H1 (cell line): Measurements from ENCODE around the gene GDPD5. TPM values are rescaled to one million over a fixed set of nuclear protein-coding genes. Genes with fewer than 3 reads are reported as not detected.

Source experiments
- RAD21 ChIP-seq, 2 experiments: IDR thresholded peaks in 1 of 2; conservative IDR thresholded peaks in 1 of 2; 2 replicates each; pipeline ENCODE4 v1.6.1; 2011; ENCODE audit warnings: low read depth in 2 of 2, low read length in 2 of 2, improper control_type of control experiment in 1 of 2, inconsistent platforms in 1 of 2, mild to moderate bottlenecking in 1 of 2, moderate library complexity in 1 of 2
- polyA plus RNA-seq, 7 experiments: library from polyadenylated mRNA; depleted of rRNA in 3 of 7; stranded (reverse) in 5 of 7; unstranded in 2 of 7; fragments of >200 nt in 5 of 7; fragments of 200-250 nt in 2 of 7; gene quantifications; 1 replicate in 5 of 7; 2 replicates in 1 of 7; 4 replicates in 1 of 7; pipeline versions ENCODE4 v1.2.1 to v1.2.3, GENCODE V29; 2011 to 2013; ENCODE audit warnings: missing spikeins in 2 of 7, mixed read lengths in 2 of 7
- total RNA-seq: library from RNA; stranded (reverse); fragmentation: NEBNext Ultra II Directional; extraction: Animal tissue kit (Norgen Biotek cat#: 25700); gene quantifications from 2 replicates; pipeline ENCODE4 v1.2.1, GENCODE V29; 2021
- TF ChIP-seq, protein P1 (sequence below), 3 experiments: IDR thresholded peaks; 1 replicate in 2 of 3; 2 replicates in 1 of 3; pipeline versions ENCODE4 v1.5.1 to v1.6.1; 2011; ENCODE audit warnings: low read length in 3 of 3, mild to moderate bottlenecking in 3 of 3, inconsistent platforms in 2 of 3, low read depth in 1 of 3, moderate library complexity in 1 of 3; ENCODE audit not compliant: insufficient read depth in 1 of 3; ENCODE audit errors: control extremely low read depth in 1 of 3

The GDPD5 gene
- total and polyA plus RNA-seq, 2 of the 8 experiments (the other 6 are each of a cell fraction or from before 2014, with no cell fraction given): 7.8 to 8.6 TPM

DNA sequence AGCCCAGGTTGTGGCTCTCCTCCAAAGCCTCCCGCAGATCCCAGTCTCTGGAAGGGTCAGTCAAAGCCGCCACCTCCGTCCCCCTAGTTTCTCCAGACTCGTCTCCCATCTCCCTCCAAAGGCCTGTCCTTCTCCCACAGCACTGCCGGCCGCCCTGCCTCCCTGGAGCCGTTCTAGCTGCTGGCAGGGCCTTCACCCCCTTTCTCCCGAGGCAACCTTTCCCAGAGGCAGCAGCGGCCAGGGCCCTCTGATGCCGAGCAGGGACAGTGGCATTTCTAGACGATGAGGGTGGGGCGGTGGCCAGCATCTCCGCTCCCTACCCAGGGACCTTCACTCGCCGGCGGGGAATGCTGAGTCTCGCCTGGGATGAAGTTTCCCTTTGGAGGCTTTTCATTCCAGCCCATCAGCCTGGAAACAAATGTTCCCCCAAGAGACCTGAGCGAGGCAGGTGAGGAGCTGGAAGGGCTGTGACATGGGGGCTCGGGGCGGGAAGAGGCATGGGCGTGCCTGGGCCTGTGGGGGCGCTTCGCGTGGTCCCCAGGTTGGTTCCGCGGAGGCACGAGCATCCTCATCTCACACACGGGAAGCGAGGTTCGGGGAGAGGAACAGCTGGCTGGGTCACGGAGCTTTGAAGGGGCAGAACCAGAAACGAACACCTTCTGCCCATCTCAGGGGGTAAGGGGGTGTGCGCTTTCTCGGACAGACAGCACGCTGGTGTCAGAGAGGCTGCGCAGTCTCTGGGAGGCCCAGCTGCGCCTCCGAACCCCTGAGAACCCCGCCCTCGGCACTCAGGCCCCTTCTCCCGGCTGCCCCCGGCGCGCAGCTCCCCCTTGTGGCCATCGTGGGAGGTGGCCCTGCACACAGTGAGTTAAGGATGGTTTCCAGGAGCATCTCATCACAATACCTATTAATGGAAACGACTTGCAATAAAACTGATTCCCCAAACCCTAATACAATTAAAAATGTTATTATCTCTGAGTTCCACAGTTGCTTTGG, 74.6 kb downstream of the GDPD5 start (continued):
- TF ChIP-seq, protein P1, sequence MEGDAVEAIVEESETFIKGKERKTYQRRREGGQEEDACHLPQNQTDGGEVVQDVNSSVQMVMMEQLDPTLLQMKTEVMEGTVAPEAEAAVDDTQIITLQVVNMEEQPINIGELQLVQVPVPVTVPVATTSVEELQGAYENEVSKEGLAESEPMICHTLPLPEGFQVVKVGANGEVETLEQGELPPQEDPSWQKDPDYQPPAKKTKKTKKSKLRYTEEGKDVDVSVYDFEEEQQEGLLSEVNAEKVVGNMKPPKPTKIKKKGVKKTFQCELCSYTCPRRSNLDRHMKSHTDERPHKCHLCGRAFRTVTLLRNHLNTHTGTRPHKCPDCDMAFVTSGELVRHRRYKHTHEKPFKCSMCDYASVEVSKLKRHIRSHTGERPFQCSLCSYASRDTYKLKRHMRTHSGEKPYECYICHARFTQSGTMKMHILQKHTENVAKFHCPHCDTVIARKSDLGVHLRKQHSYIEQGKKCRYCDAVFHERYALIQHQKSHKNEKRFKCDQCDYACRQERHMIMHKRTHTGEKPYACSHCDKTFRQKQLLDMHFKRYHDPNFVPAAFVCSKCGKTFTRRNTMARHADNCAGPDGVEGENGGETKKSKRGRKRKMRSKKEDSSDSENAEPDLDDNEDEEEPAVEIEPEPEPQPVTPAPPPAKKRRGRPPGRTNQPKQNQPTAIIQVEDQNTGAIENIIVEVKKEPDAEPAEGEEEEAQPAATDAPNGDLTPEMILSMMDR (IDR thresholded peaks at IDR 0.05; ENCODE audit: control extremely low read depth in 1 of 3, insufficient read depth in 1 of 3, low read depth in 1 of 3, low read length in 3 of 3): peak; percentile 87 to 93 (median 93)
- TF ChIP-seq RAD21 (IDR thresholded peaks at IDR 0.05 in 1 of 2, conservative IDR thresholded peaks at IDR 0.05 in 1 of 2; ENCODE audit: low read depth in 2 of 2, low read length in 2 of 2): peak; percentile 66 to 80
